GM12878 (cell line): Measurements from ENCODE around the gene UBE2QL1.
"Not testable (repeated sequence)": the region's sequence is repeated elsewhere in the genome, so short reads cannot be mapped to it uniquely, and the experiment has no call there.

Experiments used
- ASH2L ChIP-seq: fragments of 300-600, 200-600 bp; sonication (generic); IDR thresholded peaks from 2 replicates; pipeline ENCODE4 v1.6.1; 2017; ENCODE audit warnings: low read depth, mild to moderate bottlenecking, borderline replicate concordance
- EZH2 ChIP-seq: IDR thresholded peaks from 2 replicates; pipeline ENCODE4 v1.6.1; 2012; ENCODE audit warnings: low read depth, mild to moderate bottlenecking, control low read depth, inconsistent platforms, low read length, borderline replicate concordance; ENCODE audit not compliant: control insufficient read depth
- MYC ChIP-seq: IDR thresholded peaks from 2 replicates; pipeline ENCODE4 v1.6.1; 2011; ENCODE audit warnings: mild to moderate bottlenecking, low read length, moderate library complexity, inconsistent platforms; ENCODE audit not compliant: insufficient read depth, insufficient replicate concordance, insufficient read length, severe bottlenecking
- POLR2A ChIP-seq: IDR thresholded peaks from 2 replicates; pipeline ENCODE4 v1.6.1; 2011; ENCODE audit warnings: low read depth, mild to moderate bottlenecking, low read length
- TF ChIP-seq, protein P1 (sequence below), 3 experiments: IDR thresholded peaks in 2 of 3; conservative IDR thresholded peaks in 1 of 3; 2 replicates each; pipeline ENCODE4 v1.5.1; 2011; ENCODE audit warnings: low read depth in 3 of 3, low read length in 3 of 3, mild to moderate bottlenecking in 3 of 3, control low read depth in 2 of 3, moderate library complexity in 2 of 3, inconsistent platforms in 1 of 3, mixed read lengths in 1 of 3; ENCODE audit not compliant: control insufficient read depth in 2 of 3, insufficient read depth in 1 of 3; ENCODE audit errors: extremely low read depth in 1 of 3

DNA sequence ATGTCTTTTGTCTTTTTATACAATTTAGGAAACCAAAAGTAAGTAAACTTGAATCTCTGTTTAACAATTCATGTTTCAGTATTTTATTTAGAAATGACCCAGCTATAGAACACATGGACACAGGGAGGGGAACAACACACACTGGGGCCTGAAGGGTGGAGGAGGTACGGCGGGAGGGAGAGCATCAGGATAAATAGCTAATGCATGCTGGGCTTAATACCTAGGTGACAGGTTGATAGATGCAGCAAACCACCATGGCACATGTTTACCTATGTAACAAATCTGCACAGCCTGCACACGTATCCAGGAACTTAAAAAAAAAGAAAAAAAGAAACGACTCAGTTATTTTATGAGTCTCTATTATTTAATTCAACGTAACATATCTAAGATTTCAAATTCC is 67.2 kb downstream of the UBE2QL1 start:
- not testable (repeated sequence) for TF ChIP-seq EZH2, POLR2A, ASH2L, MYC
- TF ChIP-seq, protein P1, sequence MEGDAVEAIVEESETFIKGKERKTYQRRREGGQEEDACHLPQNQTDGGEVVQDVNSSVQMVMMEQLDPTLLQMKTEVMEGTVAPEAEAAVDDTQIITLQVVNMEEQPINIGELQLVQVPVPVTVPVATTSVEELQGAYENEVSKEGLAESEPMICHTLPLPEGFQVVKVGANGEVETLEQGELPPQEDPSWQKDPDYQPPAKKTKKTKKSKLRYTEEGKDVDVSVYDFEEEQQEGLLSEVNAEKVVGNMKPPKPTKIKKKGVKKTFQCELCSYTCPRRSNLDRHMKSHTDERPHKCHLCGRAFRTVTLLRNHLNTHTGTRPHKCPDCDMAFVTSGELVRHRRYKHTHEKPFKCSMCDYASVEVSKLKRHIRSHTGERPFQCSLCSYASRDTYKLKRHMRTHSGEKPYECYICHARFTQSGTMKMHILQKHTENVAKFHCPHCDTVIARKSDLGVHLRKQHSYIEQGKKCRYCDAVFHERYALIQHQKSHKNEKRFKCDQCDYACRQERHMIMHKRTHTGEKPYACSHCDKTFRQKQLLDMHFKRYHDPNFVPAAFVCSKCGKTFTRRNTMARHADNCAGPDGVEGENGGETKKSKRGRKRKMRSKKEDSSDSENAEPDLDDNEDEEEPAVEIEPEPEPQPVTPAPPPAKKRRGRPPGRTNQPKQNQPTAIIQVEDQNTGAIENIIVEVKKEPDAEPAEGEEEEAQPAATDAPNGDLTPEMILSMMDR (IDR thresholded peaks at IDR 0.05 in 2 of 3, conservative IDR thresholded peaks at IDR 0.05 in 1 of 3; ENCODE audit: control insufficient read depth in 2 of 3, extremely low read depth in 1 of 3, insufficient read depth in 1 of 3, low read depth in 3 of 3, low read length in 3 of 3), result not testable (repeated sequence)
